ENCODE results near the gene DCAF16. TPM values are rescaled to one million over a fixed set of nuclear protein-coding genes. Genes with fewer than 3 reads are reported as not detected.

Gene DCAF16
- total RNA-seq, 1 donor from 2014 or later: 23.0 TPM

DNA sequence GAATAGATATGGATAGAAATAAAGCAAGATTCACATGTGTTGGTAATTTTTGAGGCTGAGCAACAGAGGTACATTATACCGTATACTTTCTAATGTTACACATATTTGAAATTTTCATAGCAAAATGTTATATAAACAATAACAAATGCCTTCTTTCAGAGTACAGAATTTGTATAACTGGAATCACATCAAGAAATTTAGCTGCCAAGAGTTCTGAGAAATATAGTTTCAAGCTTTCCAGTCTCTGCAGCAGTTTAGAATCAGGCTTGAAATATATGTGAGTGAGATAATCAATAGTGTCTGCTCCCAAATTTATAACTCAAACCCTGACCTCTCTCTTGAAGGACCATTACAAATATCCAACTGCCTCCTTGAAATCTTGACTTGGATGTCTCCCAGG lies 52.9 kb downstream of the DCAF16 start:
- H3K9me3 ChIP-seq (ENCODE audit: control insufficient read depth in 3 of 3, low read length in 3 of 3): no peaks in the 10 kb centered on the region
- H3K27ac ChIP-seq (ENCODE audit: low read depth, low read length): no peak overlapping the region
- H3K27me3 ChIP-seq (ENCODE audit: control insufficient read depth in 3 of 3, insufficient read depth in 3 of 3, low read length in 3 of 3): no peaks in the 10 kb centered on the region
- no peaks in the 10 kb centered on the region for H3K36me3 ChIP-seq (ENCODE audit: control insufficient read depth in 3 of 3, insufficient read depth in 3 of 3, low read length in 3 of 3)
- H3K9ac ChIP-seq (ENCODE audit: low read depth in 1 of 3, low read length in 3 of 3): no peak overlapping the region
- peaks cover 0 to 23% (median 4%) of the 10 kb centered on the region in 3 donors for H3K4me1 ChIP-seq (ENCODE audit: control insufficient read depth in 3 of 3, insufficient read depth in 3 of 3, low read length in 3 of 3)
- H3K4me3 ChIP-seq (ENCODE audit: low read length in 3 of 3): no peak overlapping the region

DNA sequence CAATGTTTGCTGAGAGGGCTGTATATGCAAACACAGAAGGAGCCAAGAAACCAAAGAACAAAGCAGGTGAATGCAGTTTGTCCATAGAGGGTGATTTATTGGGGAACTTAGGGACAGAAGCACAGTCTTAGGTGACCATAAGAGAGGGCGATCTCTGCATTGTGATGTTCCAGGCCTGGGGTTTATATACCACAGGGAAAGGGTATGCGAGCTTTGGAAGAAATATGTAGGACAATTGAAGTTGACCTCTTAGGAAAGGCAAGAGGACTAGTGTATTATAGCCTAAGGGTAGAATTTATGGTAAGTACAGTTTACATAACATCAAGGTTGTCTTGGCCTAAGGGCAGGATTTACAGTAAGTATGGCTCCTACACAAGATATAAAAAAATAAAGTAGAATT lies 56.9 kb downstream of the DCAF16 start:
- Histone ChIP-seq H3K9ac (ENCODE audit: low read depth in 1 of 3, low read length in 3 of 3) (no peak overlapping the region), H3K4me3 (ENCODE audit: low read length in 3 of 3) (no peak overlapping the region), H3K36me3 (ENCODE audit: control insufficient read depth in 3 of 3, insufficient read depth in 3 of 3, low read length in 3 of 3) (no peaks in the 10 kb centered on the region), H3K4me1 (ENCODE audit: control insufficient read depth in 3 of 3, insufficient read depth in 3 of 3, low read length in 3 of 3) (peaks cover 0 to 17% (median 0%) of the 10 kb centered on the region in 3 donors), H3K9me3 (ENCODE audit: control insufficient read depth in 3 of 3, low read length in 3 of 3) (no peaks in the 10 kb centered on the region), H3K27me3 (ENCODE audit: control insufficient read depth in 3 of 3, insufficient read depth in 3 of 3, low read length in 3 of 3) (no peaks in the 10 kb centered on the region), H3K27ac (ENCODE audit: low read depth, low read length) (no peak overlapping the region)

Other genes starting within 250 kb of the DCAF16 start
- gene LAP3, start 233.6 kb downstream of the DCAF16 start, total RNA-seq: 76.7 TPM
- gene MED28, start 196.1 kb downstream of the DCAF16 start, total RNA-seq: 13.0 TPM
- gene FAM184B, start 29.1 kb downstream of the DCAF16 start, total RNA-seq: 4.2 TPM
- 8.4 TPM for gene NCAPG, start 222 bp upstream of the DCAF16 start, total RNA-seq
- gene LCORL, start 211.0 kb upstream of the DCAF16 start, total RNA-seq: 12.5 TPM

Measured in skeletal muscle tissue (tissue), 4 donors.